ENCODE data around the gene RAI1. TPM values are rescaled to one million over a fixed set of nuclear protein-coding genes. Genes with fewer than 3 reads are reported as not detected.

Gene RAI1
- total and polyA plus RNA-seq, 2 donors, result 17.5 to 20.2 TPM

DNA sequence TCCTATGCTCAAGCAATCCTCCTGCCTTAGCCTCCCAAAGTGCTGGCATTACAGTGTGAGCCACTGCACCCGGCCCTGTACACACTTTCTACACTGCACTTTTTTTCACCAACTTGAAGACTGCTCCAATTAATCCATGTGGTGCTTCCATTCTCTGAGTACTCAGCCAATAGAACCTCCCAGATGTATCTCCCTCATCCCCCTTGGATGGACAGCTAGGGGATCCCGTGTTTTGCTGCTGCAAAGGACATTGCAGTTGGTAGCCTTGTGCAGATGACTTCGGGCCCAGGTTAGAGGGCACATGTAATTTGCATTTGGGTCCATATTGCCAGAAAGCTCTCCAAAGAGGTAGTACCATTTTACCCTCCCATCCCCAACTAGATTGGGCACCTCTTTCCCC is 95.6 kb downstream of the RAI1 start:
- H3K4me3 ChIP-seq (ENCODE audit: low read depth, low read length), result no peak overlapping the region
- no peaks in the 10 kb centered on the region for H3K36me3 ChIP-seq (ENCODE audit: insufficient read depth)
- H3K27ac ChIP-seq (ENCODE audit: low read depth), result no peak overlapping the region
- no peaks in the 10 kb centered on the region for H3K4me1 ChIP-seq (ENCODE audit: insufficient read depth)
- 71% methylated on average over 3 of the region's 3 CpGs for WGBS
- DNase-seq (ENCODE audit: extremely low spot score), result no peak

DNA sequence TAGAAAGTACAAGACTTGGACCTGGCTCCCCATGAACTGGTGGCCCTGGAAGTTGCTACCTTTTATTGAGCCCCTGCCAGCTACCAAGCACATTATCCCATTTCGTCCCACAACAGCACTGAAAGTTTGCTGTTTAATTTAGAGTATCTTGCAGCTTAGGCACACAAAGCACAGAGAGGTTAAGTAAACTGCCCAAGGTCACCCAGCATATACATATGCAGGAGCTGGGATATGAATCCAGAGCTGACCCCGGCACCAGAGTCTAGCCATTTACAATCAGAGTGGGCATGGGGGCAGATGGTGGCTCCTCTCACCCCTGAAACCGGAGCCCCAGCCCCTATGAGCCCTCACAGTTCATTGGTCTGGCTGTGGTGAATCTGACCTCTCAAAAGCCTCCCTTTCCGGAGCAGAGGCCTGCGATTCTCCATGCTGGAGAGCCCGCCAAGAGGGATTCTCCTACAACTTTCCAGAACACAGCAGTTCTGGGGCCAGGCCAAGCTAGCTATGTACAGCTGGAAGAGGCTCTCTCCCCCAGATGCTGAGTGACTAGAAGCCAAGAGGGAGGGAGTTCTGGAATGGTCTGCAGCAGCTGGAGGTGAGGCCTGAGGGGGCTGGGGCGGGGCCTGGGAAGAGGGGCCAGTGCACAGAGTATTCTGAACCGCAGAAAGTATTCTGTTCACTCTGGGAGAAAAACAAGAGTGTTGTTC is 97.2 kb downstream of the RAI1 start:
- Histone ChIP-seq H3K4me1 (ENCODE audit: insufficient read depth) (no peaks in the 10 kb centered on the region), H3K27ac (ENCODE audit: low read depth) (peak overlapping the region; percentile 18), H3K4me3 (ENCODE audit: low read depth, low read length) (no peak overlapping the region), H3K36me3 (ENCODE audit: insufficient read depth) (no peaks in the 10 kb centered on the region)
- 30% methylated on average over 8 of the region's 8 CpGs for WGBS
- DNase-seq (ENCODE audit: extremely low spot score), result peak; percentile 93

DNA sequence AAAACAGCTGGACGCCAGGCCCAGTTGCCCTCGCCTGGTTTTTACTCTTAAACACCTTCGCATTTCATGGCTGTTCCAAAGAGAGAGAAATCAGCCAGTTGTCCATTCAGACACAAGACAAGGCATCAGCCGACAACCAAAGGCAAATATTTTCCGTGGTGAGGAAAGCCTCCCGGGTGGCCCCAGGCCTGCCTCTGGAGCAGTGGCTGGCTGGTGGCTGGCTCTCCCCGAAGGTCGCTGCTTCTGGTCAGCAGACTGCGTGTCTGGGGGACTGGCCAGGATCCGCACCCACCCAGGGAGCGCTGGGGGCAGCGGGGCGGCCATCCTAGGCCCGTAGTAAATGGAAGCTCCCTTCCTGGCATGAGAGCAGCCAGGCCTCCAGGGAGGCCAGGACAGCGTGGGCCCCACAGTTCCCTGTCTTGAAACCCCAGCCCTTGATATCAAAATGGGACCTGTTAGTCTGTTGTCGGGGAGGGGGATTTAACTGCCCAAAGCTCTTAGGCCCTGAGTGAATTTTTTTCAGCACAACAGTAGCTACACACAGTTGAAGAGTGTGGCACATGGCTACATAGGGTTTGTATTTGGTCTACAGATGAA is 97.9 kb downstream of the RAI1 start:
- Histone ChIP-seq H3K4me3 (ENCODE audit: low read depth, low read length) (no peak overlapping the region), H3K36me3 (ENCODE audit: insufficient read depth) (no peaks in the 10 kb centered on the region), H3K4me1 (ENCODE audit: insufficient read depth) (no peaks in the 10 kb centered on the region), H3K27ac (ENCODE audit: low read depth) (peak overlapping the region; percentile 60)
- DNase-seq (ENCODE audit: extremely low spot score), result no peak
- WGBS, result 42% methylated on average over 16 of the region's 16 CpGs

DNA sequence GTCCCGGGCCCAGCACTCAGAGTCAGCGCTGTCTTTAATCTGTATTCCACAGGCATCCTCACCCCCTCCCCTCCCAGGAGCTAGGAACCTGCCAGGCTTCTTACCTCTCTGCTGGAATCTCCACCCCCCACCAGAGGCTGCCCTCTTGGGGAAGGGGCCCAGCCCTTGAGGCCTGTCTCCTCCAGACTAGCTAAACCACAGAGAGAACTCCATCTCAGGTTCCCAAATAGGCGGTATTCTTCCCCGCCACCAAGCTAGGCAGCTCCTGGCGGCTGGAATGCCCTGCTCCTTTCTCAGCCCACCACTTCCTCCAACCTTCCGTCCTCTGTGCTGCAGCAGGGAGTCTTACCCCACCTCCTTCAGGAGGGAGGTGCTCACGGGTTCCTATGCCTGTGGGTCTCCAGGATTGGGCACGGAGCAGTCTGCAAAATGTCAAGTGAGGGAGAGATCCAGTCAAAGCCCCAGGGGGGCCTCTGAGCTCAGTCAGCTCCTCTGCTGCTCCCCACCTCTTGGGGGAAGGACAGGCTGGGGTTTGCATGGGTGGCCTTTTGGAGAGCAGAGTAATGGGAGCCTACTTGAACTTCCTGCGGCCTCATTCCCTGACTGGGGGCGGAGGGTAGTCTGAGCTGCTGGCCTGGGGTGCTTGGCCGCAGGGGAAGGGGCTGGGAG is 99.8 kb downstream of the RAI1 start:
- Histone ChIP-seq H3K27ac (ENCODE audit: low read depth) (peak overlapping the region; percentile 81), H3K36me3 (ENCODE audit: insufficient read depth) (no peaks in the 10 kb centered on the region), H3K4me3 (ENCODE audit: low read depth, low read length) (no peak overlapping the region), H3K4me1 (ENCODE audit: insufficient read depth) (no peaks in the 10 kb centered on the region)
- peak; percentile 50 for DNase-seq (ENCODE audit: extremely low spot score)
- WGBS, result 27% methylated on average over 11 of the region's 11 CpGs

DNA sequence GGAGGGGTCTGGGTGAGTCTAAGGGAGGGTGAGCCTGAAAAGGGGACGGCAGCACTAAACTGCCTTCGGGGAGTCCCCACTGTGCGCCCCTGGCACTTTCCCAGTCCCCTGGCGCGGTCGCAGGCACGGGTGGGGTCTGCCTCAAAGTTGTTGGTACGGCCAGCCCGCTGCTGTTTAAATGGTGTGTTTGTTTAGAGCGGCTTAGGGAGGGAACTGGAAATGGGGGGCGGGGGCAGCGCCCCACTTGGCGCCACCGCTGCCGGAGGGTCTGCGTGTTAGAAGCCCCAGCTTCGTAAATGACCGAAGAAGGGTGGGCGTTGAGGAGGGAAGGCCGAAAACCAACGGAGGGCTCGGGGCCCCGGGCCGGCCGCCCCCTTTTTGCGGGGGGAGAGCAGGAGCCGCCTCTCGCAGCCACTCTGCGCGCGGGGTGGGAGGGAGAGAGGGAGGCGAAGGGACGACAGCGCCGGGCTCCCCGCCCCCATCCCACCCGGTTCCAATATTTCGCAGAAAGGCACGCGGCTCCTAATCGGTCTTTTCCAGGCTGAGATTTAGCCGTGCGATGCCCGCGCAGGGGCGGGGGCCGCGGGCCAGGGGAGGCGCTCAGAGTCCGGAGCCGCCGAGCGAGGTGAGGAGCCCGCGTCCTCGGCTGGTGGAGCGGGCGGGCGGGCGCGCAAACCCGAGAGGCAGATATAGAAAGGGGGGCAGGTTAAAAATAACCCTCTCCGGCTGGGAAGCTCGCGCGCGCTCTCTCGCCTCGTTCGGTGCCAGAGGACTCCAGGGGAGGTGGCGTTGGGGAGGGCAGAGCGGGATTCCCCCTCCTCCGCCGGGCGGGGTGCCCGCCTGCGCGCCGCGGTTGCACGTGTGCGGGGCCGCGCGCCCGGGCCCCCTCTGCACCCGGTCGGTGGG is 100.6 kb downstream of the RAI1 start:
- WGBS, result 2% methylated on average over 87 of the region's 88 CpGs
- Histone ChIP-seq H3K36me3 (ENCODE audit: insufficient read depth) (no peaks in the 10 kb centered on the region), H3K27ac (ENCODE audit: low read depth) (peak overlapping the region; percentile 81), H3K4me1 (ENCODE audit: insufficient read depth) (no peaks in the 10 kb centered on the region), H3K4me3 (ENCODE audit: low read depth, low read length) (peak overlapping the region; percentile 65)
- no peak for DNase-seq (ENCODE audit: extremely low spot score)

DNA sequence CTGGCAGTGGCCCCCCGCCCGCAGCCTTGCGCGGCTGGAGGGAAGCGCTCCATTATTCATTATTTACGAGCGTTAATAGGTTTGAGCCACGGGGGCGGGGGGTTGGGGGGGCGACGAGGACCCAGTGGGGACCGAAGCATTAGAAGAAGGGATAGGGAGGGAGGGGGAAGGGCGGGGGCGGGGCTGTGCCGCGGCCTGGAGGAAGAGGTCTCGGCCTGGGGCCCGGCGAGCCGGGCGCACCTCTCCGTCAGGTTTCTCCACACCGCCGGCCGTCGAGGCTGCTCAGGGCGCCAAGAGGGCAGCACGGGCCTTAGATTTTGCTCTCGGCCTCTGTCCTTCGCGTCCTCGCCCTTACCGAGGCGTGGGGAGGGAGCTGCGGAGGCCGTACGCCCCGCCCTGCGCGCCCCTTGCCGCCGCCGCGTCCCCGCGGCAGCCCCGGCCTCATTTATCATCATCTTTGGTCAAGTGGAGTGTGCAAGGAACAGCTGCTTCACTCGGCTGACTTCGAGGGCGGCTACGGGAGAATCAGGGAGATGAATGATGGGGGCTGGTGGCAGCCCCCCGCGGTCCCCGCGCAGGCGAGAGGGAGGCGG is 101.4 kb downstream of the RAI1 start:
- WGBS, result 1% methylated on average over 56 of the region's 57 CpGs
- Histone ChIP-seq H3K4me1 (ENCODE audit: insufficient read depth) (no peaks in the 10 kb centered on the region), H3K36me3 (ENCODE audit: insufficient read depth) (no peaks in the 10 kb centered on the region), H3K4me3 (ENCODE audit: low read depth, low read length) (peak overlapping the region; percentile 65), H3K27ac (ENCODE audit: low read depth) (peak overlapping the region; percentile 61)
- DNase-seq (ENCODE audit: extremely low spot score), result no peak

DNA sequence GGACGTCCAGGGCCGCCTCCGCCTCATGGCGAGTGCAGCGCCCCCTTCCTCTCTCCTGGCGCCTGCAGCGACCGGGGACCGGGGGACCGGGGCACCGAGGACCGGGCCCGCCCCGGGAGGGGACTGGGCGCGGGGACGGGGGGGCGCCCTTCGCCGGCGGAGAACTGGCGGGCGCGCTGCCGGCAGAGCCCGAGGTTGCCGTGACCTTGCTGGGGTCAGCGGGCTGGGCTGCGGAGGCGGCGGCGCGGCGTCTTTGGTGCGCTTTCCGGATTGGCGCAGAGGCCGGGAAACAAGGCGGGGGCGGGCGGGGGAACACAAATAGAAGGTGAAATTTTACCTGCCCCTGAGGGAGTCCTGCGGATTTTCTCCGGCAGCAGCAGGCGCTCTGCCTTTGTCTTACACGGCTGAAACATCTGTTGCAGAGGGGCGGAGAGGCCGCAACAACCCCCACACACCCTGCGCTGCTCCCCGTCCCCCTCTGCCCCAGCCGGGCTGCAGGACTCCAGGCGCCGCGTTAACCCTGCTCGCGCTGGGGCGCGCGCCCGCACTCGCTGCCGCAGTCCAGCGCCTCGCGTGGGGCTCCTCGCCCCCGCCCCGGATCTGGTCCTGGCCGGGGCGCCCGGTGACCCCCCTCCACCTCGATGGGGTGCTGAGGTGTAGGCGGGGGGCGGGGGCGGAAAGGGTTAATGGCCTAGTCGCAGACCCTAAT is 102.0 kb downstream of the RAI1 start:
- 3% methylated on average over 75 of the region's 75 CpGs for WGBS
- peak overlapping the region; percentile 65 for H3K4me3 ChIP-seq (ENCODE audit: low read depth, low read length)
- no peak for DNase-seq (ENCODE audit: extremely low spot score)
- H3K27ac ChIP-seq (ENCODE audit: low read depth), result peak overlapping the region; percentile 49
- no peaks in the 10 kb centered on the region for H3K36me3 ChIP-seq (ENCODE audit: insufficient read depth)
- H3K4me1 ChIP-seq (ENCODE audit: insufficient read depth), result no peaks in the 10 kb centered on the region

DNA sequence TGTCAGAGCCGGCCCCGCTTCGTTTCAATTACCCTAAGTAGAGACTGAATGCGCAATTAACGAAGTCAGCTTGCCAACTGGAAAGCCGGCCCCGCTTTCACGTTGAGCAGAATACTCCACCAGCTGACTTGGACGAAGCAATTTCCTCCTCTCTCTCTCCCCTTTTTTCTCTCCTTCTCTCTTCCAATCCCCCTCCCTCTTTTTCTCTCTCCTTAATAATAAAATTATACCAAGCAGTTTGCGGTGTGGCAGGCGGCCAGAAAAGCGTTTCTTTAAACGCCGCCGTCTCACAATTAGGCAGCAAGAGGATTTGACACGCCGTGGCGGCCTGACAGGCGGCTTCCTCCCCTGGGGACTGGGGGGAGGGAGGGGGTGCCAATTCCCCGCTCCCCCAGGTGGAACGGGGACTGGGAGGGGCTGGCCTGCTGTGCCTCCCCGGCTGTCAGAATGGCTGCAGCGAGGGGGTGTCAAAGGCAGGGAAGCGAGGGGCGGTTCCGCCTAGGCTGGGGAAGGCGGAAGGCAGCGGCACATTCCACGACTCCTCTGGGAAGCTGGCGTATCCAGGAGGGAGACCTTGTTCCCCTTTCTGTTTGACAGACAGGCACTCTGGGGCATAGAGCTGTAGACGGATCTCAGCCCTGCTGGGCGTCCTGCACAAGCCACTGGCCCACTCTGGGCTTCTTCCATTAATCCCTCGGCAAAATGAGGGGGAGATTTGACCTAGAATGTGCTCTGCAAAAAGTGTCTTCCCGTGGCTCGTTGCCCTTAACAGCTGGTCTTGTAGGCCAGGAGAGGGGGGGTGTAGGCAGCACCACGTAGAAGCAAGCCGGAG is 102.8 kb downstream of the RAI1 start:
- no peaks in the 10 kb centered on the region for H3K36me3 ChIP-seq (ENCODE audit: insufficient read depth)
- DNase-seq (ENCODE audit: extremely low spot score), result no peak
- peak overlapping the region; percentile 65 for H3K4me3 ChIP-seq (ENCODE audit: low read depth, low read length)
- whole genome bisulfite sequencing, result 16% methylated on average over 37 of the region's 37 CpGs
- H3K4me1 ChIP-seq (ENCODE audit: insufficient read depth), result no peaks in the 10 kb centered on the region
- H3K27ac ChIP-seq (ENCODE audit: low read depth), result peak overlapping the region; percentile 49

DNA sequence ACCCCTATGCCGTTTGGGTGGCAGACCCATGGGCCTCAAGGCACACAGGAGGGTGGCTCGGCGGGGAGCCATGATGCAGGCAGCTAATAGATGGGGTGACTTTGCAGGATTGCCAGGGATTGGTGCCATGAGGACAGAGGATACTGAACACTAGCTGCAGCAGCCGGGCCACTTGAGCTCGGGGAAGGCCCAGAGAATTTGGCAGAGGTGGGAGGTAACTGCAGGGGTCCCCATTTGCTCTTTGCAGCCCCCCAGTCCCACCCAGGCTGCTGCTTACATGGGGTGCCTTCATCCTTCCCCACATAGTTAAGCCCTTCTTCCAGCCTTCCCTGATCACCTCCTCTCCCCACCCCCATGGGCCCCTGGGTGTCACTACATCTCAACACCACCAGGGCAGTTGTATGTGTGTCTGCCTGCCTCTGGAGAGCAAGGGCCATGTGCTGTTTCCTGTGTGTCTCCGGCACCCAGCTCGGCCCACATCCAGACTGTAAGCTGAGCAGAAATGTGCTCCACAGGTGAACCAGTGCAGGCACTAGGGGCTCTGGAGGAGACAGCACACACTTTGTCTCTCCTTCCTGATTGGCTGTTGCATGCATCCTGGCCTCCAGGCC is 103.5 kb downstream of the RAI1 start:
- no peak overlapping the region for H3K4me3 ChIP-seq (ENCODE audit: low read depth, low read length)
- DNase-seq (ENCODE audit: extremely low spot score), result no peak
- H3K36me3 ChIP-seq (ENCODE audit: insufficient read depth), result no peaks in the 10 kb centered on the region
- H3K27ac ChIP-seq (ENCODE audit: low read depth), result no peak overlapping the region
- no peaks in the 10 kb centered on the region for H3K4me1 ChIP-seq (ENCODE audit: insufficient read depth)
- WGBS, result 68% methylated on average over 7 of the region's 7 CpGs

DNA sequence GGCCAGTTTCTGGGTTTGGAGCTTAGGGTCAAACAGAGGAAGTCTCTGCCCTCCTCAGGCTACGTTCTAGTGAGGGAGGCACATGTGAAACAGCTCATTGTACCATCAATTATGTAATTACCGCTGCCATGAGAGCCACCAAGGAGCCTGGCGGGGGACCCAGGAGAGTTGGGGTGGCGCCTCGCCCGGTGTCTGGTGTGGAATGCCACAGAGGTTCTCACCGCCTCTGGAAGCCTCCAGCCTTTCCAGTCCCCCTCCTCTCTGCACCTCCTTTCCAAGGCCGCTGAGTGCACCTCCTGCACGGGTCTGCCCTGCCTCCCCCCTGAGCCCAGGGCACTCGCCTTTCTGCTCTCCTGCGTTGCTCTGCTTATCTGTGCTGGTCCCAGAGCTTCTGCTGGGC is 104.1 kb downstream of the RAI1 start:
- WGBS, result 84% methylated on average over 11 of the region's 11 CpGs
- no peaks in the 10 kb centered on the region for H3K4me1 ChIP-seq (ENCODE audit: insufficient read depth)
- H3K27ac ChIP-seq (ENCODE audit: low read depth), result no peak overlapping the region
- no peak for DNase-seq (ENCODE audit: extremely low spot score)
- no peaks in the 10 kb centered on the region for H3K36me3 ChIP-seq (ENCODE audit: insufficient read depth)
- no peak overlapping the region for H3K4me3 ChIP-seq (ENCODE audit: low read depth, low read length)

DNA sequence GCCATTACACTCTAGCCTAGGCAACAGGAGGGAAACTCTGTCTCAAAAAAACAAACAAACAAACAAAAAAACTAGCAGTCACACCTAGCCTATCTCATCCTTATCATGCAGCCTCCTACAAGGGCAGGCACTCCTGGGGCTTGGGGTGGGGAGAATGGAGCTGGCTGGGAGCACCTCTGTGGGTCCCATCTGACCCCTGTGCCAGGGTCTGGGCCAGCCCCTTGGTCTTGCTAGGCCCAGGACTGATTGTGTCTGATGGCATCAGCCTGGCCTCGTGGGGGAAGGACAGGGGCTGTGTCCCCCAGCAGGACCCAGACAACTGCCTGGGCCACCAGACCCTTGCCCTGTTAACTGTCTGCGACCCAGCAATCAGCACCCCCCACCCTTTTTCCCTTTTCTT is 105.7 kb downstream of the RAI1 start:
- no peak for DNase-seq (ENCODE audit: extremely low spot score)
- Histone ChIP-seq H3K27ac (ENCODE audit: low read depth) (no peak overlapping the region), H3K36me3 (ENCODE audit: insufficient read depth) (no peaks in the 10 kb centered on the region), H3K4me1 (ENCODE audit: insufficient read depth) (peaks cover 2% of the 10 kb centered on the region), H3K4me3 (ENCODE audit: low read depth, low read length) (no peak overlapping the region)
- 87% methylated on average over 2 of the region's 2 CpGs for WGBS

DNA sequence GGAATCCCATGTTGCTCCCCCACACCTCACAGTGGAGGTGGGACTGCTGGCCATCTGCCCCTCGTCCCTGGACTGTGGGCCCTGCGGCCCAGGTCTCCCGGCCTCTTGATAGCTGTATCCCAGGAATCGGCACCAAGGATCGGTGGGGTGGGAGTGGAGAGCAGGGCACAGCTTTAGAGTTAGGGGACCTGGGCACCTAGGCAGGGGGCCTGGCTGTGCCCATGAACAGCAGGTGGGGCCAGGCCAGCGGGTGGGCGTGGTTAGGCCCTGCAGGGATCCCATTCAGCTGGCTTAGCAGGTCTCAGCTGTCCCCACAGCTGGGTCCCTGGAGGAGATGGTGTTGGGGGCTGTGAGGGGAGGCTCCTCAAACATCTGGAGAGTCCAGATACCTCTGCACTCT is 106.3 kb downstream of the RAI1 start:
- H3K4me1 ChIP-seq (ENCODE audit: insufficient read depth), result peaks cover 2% of the 10 kb centered on the region
- no peak for DNase-seq (ENCODE audit: extremely low spot score)
- H3K4me3 ChIP-seq (ENCODE audit: low read depth, low read length), result no peak overlapping the region
- 95% methylated on average over 7 of the region's 7 CpGs for WGBS
- no peaks in the 10 kb centered on the region for H3K36me3 ChIP-seq (ENCODE audit: insufficient read depth)
- H3K27ac ChIP-seq (ENCODE audit: low read depth), result no peak overlapping the region
